GM12891 (cell line): ENCODE results near the gene USH2A.

Source experiments
- PAX5 ChIP-seq: IDR thresholded peaks from 2 replicates; pipeline ENCODE4 v1.6.1; 2011; ENCODE audit warnings: low read length, moderate library complexity, mild to moderate bottlenecking; ENCODE audit not compliant: insufficient read depth, severe bottlenecking
- POLR2A ChIP-seq: IDR thresholded peaks from 2 replicates; pipeline ENCODE4 v1.6.1; 2011; ENCODE audit warnings: low read depth, low read length, control low read depth
- POLR2AphosphoS5 ChIP-seq: IDR thresholded peaks from 2 replicates; pipeline ENCODE4 v1.6.1; 2011; ENCODE audit warnings: low read depth, low read length, control low read depth
- POU2F2 ChIP-seq: IDR thresholded peaks from 2 replicates; pipeline ENCODE4 v1.6.1; 2011; ENCODE audit warnings: low read depth, mild to moderate bottlenecking, control low read depth, low read length, moderate library complexity
- SPI1 ChIP-seq: IDR thresholded peaks from 2 replicates; pipeline ENCODE4 v1.6.1; 2011; ENCODE audit warnings: low read depth, low read length, control low read depth
- TAF1 ChIP-seq: IDR thresholded peaks from 2 replicates; pipeline ENCODE4 v1.6.1; 2011; ENCODE audit warnings: low read depth, low read length, control low read depth

DNA sequence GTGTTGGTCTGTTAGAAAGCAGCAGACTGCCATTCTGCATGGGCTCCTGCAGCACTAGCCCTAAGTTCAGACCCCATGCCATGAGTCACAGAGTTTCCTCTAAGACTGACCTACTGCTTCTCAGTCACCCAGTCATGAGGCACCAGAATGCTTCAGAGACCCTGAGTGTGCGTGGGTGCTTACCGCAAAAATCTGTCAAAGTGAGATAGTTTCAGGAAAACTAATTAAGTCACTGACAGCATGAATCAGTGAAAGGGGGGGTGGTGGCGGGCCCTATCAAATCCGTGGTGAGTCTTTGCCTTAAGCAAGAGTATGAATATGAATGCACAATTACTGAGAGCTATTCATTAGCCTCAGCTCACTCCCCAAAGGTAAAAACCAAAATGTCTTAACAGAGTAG, 758.0 kb downstream of the USH2A start:
- TF ChIP-seq POLR2A (no peak), POLR2AphosphoS5 (no peak), TAF1 (no peak), SPI1 (no peak), PAX5 (no peak), POU2F2 (no peak)
